ENCODE results near the gene SSPN.

The SSPN gene

GRCh38 chr12:26281320-26281719, 85.9 kb downstream of the SSPN start:
- no peak for TF ChIP-seq CTCF (IDR thresholded peaks at IDR 0.05)
- H3K4me1 Mint-ChIP-seq: peaks cover 28% of the 10 kb centered on the region
- H3K9me3 Mint-ChIP-seq: no peaks in the 10 kb centered on the region
- no peak for DNase-seq
- no peak overlapping the region for H3K27ac Mint-ChIP-seq
- H3K4me3 Mint-ChIP-seq: no peak overlapping the region
- no peaks in the 10 kb centered on the region for H3K27me3 Mint-ChIP-seq (ENCODE audit: low read depth, poor library complexity)
- no peaks in the 10 kb centered on the region for H3K36me3 Mint-ChIP-seq (ENCODE audit: low read depth)

- H3K9me3 Mint-ChIP-seq: no peaks in the 10 kb centered on the region
- H3K27ac Mint-ChIP-seq: no peak overlapping the region
- no peaks in the 10 kb centered on the region for H3K36me3 Mint-ChIP-seq (ENCODE audit: low read depth)
- no peak for TF ChIP-seq CTCF (IDR thresholded peaks at IDR 0.05)
- H3K4me3 Mint-ChIP-seq: no peak overlapping the region
- H3K27me3 Mint-ChIP-seq (ENCODE audit: low read depth, poor library complexity): no peaks in the 10 kb centered on the region
- H3K4me1 Mint-ChIP-seq: peaks cover 28% of the 10 kb centered on the region
- no peak for DNase-seq
These were observed 87.1 kb downstream of the SSPN start for GRCh38 chr12:26282339-26282940.

- Mint-ChIP-seq H3K27me3 (ENCODE audit: low read depth, poor library complexity) (no peaks in the 10 kb centered on the region), H3K4me3 (no peak overlapping the region), H3K4me1 (peaks cover 27% of the 10 kb centered on the region), H3K9me3 (no peaks in the 10 kb centered on the region), H3K27ac (no peak overlapping the region), H3K36me3 (ENCODE audit: low read depth) (no peaks in the 10 kb centered on the region)
- TF ChIP-seq CTCF (IDR thresholded peaks at IDR 0.05): no peak
- no peak for DNase-seq
These were observed 87.7 kb downstream of the SSPN start for GRCh38 chr12:26283046-26283445.

GRCh38 chr12:26283617-26284016, 88.2 kb downstream of the SSPN start:
- no peak overlapping the region for H3K27ac Mint-ChIP-seq
- no peak for DNase-seq
- no peak for TF ChIP-seq CTCF (IDR thresholded peaks at IDR 0.05)
- H3K36me3 Mint-ChIP-seq (ENCODE audit: low read depth): no peaks in the 10 kb centered on the region
- peaks cover 2% of the 10 kb centered on the region for H3K27me3 Mint-ChIP-seq (ENCODE audit: low read depth, poor library complexity)
- no peaks in the 10 kb centered on the region for H3K9me3 Mint-ChIP-seq
- H3K4me3 Mint-ChIP-seq: no peak overlapping the region
- H3K4me1 Mint-ChIP-seq: peaks cover 21% of the 10 kb centered on the region

GRCh38 chr12:26285401-26285800, 90.0 kb downstream of the SSPN start:
- H3K27ac Mint-ChIP-seq: no peak overlapping the region
- H3K9me3 Mint-ChIP-seq: no peaks in the 10 kb centered on the region
- H3K4me1 Mint-ChIP-seq: peaks cover 14% of the 10 kb centered on the region
- no peak for DNase-seq
- TF ChIP-seq CTCF (IDR thresholded peaks at IDR 0.05): no peak
- peaks cover 3% of the 10 kb centered on the region for H3K27me3 Mint-ChIP-seq (ENCODE audit: low read depth, poor library complexity)
- H3K36me3 Mint-ChIP-seq (ENCODE audit: low read depth): no peaks in the 10 kb centered on the region
- H3K4me3 Mint-ChIP-seq: no peak overlapping the region

GRCh38 chr12:26286186-26286585, 90.8 kb downstream of the SSPN start:
- no peaks in the 10 kb centered on the region for H3K9me3 Mint-ChIP-seq
- H3K4me1 Mint-ChIP-seq: peaks cover 14% of the 10 kb centered on the region
- no peak for TF ChIP-seq CTCF (IDR thresholded peaks at IDR 0.05)
- H3K4me3 Mint-ChIP-seq: no peak overlapping the region
- peaks cover 3% of the 10 kb centered on the region for H3K27me3 Mint-ChIP-seq (ENCODE audit: low read depth, poor library complexity)
- H3K27ac Mint-ChIP-seq: no peak overlapping the region
- DNase-seq: no peak
- H3K36me3 Mint-ChIP-seq (ENCODE audit: low read depth): no peaks in the 10 kb centered on the region

Measured in nephron progenitor cell (in vitro differentiated cells).